Measurements from ENCODE around the gene ENO2.
A peak's percentile ranks its signal among the peaks of the same experiment; 100 is the strongest.

ENO2 gene

DNA sequence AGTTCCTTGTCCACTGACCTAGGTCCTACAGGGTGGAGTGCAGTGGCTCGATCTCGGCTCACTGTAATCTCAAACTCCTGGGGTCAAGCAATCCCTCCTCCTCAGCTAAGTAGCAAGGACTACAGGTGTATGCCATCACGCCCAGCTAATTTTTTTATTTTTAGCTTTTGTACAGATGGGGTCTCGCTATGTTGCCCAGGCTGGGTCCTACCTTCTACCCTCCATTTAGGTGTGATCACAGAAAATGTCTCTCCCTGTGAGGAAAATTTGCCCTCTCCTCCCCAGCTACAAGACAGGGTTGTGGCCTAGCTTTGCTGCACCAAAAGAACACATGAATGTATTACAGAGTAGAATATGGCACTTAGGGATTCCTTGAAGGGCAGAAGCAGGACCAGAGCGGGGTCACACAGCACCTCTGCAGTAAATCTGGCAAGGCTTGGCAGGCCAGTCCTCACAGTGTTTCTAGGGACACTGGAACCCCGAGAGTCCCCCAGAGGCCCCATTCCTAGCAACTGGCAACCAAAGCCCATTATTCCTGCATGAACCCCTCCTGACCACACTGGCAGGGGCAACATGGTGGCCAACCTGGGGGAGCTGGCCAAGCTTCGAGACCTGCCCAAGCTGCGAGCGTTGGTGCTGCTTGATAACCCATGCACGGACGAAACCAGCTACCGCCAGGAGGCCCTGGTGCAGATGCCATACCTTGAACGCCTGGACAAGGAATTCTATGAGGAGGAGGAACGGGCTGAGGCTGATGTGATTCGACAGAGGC lies 2.0 kb upstream of the ENO2 start:
- H3K36me3 ChIP-seq (ENCODE audit: control insufficient read depth in 4 of 4, insufficient read depth in 4 of 4, low read length in 3 of 4): peaks cover 0 to 14% (median 5%) of the 10 kb centered on the region in 4 experiments
- CTCF ChIA-PET: interaction anchor here (0.9 to 12.4 kb wide), 6 partner anchors 9 to 52 kb away, joined by 3 to 105 read pairs (median 4); partner anchors contain the start of genes SPSB2 and TPI1
- peaks cover 0 to 19% (median 15%) of the 10 kb centered on the region in 4 experiments for H3K4me1 ChIP-seq (ENCODE audit: control extremely low read depth in 1 of 4, control insufficient read depth in 4 of 4, insufficient read depth in 4 of 4, low read length in 3 of 4)
- H3K27ac ChIP-seq (ENCODE audit: insufficient read depth in 1 of 2, low read depth in 1 of 2, low read length in 2 of 2, poor library complexity in 1 of 2, severe bottlenecking in 2 of 2): no peak overlapping the region
- H3K4me3 ChIP-seq (ENCODE audit: control insufficient read depth in 1 of 7, extremely low read depth in 1 of 7, insufficient read depth in 4 of 7, low read depth in 2 of 7, low read length in 6 of 7): no peak overlapping the region
- no peaks in the 10 kb centered on the region for H3K9me3 ChIP-seq (ENCODE audit: control extremely low read depth in 1 of 5, control insufficient read depth in 4 of 5, insufficient read depth in 2 of 5, low read depth in 1 of 5, low read length in 4 of 5)
- peaks cover 0 to 2% (median 0%) of the 10 kb centered on the region in 5 experiments for H3K27me3 ChIP-seq (replicated peaks in 2 of 5; ENCODE audit: control insufficient read depth in 4 of 5, insufficient read depth in 5 of 5, low read length in 4 of 5)
- 95% methylated on average over 15 of the region's 15 CpGs for WGBS (ENCODE audit: insufficient coverage)
- POLR2A ChIA-PET: interaction anchor here (1.0 to 1.2 kb wide), 3 partner anchors 13 to 40 kb away, joined by 3 to 6 read pairs (median 3); no protein-coding TSS in a partner anchor
- no peak for DNase-seq

- peak overlapping the region in 1 of 2 experiments; percentile 14 for H3K27ac ChIP-seq (ENCODE audit: insufficient read depth in 1 of 2, low read depth in 1 of 2, low read length in 2 of 2, poor library complexity in 1 of 2, severe bottlenecking in 2 of 2)
- peaks cover 0 to 2% (median 0%) of the 10 kb centered on the region in 5 experiments for H3K27me3 ChIP-seq (replicated peaks in 2 of 5; ENCODE audit: control insufficient read depth in 4 of 5, insufficient read depth in 5 of 5, low read length in 4 of 5)
- POLR2A ChIA-PET: interaction anchor here (0.6 to 1.0 kb wide), 2 partner anchors 24 to 28 kb away, joined by 4 read pairs; partner anchors contain the start of genes C12orf57 and RNU7-1
- H3K4me3 ChIP-seq (ENCODE audit: control insufficient read depth in 1 of 7, extremely low read depth in 1 of 7, insufficient read depth in 4 of 7, low read depth in 2 of 7, low read length in 6 of 7): peak overlapping the region; percentile 39 to 88 (median 66)
- H3K4me1 ChIP-seq (ENCODE audit: control extremely low read depth in 1 of 4, control insufficient read depth in 4 of 4, insufficient read depth in 4 of 4, low read length in 3 of 4): peaks cover 0 to 19% (median 17%) of the 10 kb centered on the region in 4 experiments
- 20% methylated on average over 5 of the region's 29 CpGs for WGBS (ENCODE audit: insufficient coverage)
- DNase-seq: no peak
- H3K9me3 ChIP-seq (ENCODE audit: control extremely low read depth in 1 of 5, control insufficient read depth in 4 of 5, insufficient read depth in 2 of 5, low read depth in 1 of 5, low read length in 4 of 5): no peaks in the 10 kb centered on the region
- peaks cover 0 to 25% (median 5%) of the 10 kb centered on the region in 4 experiments for H3K36me3 ChIP-seq (ENCODE audit: control insufficient read depth in 4 of 4, insufficient read depth in 4 of 4, low read length in 3 of 4)
- CTCF ChIA-PET: interaction anchor here (1.0 to 2.1 kb wide), 3 partner anchors 10 to 47 kb away, joined by 3 to 9 read pairs (median 4); no protein-coding TSS in a partner anchor
Measured at GRCh38 chr12:6914947-6915788, 788 bp downstream of the ENO2 start.

DNA sequence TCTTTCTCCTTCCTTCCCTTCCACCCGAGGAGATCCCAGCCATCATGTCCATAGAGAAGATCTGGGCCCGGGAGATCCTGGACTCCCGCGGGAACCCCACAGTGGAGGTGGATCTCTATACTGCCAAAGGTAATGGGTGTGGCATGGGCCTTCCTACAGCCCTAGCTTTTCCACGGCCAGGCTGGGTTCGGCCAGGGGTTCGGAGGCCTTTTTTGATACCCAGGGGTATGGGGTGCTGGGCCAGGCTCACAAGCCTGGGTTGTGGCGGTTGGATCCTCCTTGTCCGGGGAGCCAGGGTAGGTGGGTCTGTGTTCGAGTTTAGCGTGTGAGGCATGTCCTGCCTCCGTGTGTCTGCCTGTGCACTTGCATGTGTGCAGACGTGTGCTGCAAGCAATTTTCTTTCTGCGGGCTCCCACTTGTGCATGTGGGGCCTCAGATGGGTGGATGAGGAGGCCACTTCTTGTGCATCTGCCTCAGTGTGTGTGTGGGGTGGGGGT lies 1.5 kb downstream of the ENO2 start:
- 98% methylated on average over 6 of the region's 14 CpGs for WGBS (ENCODE audit: insufficient coverage)
- ChIA-PET POLR2A (no interaction called here), CTCF (interaction anchor here (1.1 to 2.1 kb wide), 3 partner anchors 9 to 47 kb away, joined by 3 to 9 read pairs (median 4); partner anchors contain the start of gene SPSB2)
- Histone ChIP-seq H3K4me3 (ENCODE audit: control insufficient read depth in 1 of 7, extremely low read depth in 1 of 7, insufficient read depth in 4 of 7, low read depth in 2 of 7, low read length in 6 of 7) (no peak overlapping the region), H3K4me1 (ENCODE audit: control extremely low read depth in 1 of 4, control insufficient read depth in 4 of 4, insufficient read depth in 4 of 4, low read length in 3 of 4) (peaks cover 0 to 19% (median 17%) of the 10 kb centered on the region in 4 experiments), H3K36me3 (ENCODE audit: control insufficient read depth in 4 of 4, insufficient read depth in 4 of 4, low read length in 3 of 4) (peaks cover 0 to 25% (median 7%) of the 10 kb centered on the region in 4 experiments), H3K27me3 (replicated peaks in 2 of 5; ENCODE audit: control insufficient read depth in 4 of 5, insufficient read depth in 5 of 5, low read length in 4 of 5) (peaks cover 0 to 2% (median 0%) of the 10 kb centered on the region in 5 experiments), H3K9me3 (ENCODE audit: control extremely low read depth in 1 of 5, control insufficient read depth in 4 of 5, insufficient read depth in 2 of 5, low read depth in 1 of 5, low read length in 4 of 5) (no peaks in the 10 kb centered on the region), H3K27ac (ENCODE audit: insufficient read depth in 1 of 2, low read depth in 1 of 2, low read length in 2 of 2, poor library complexity in 1 of 2, severe bottlenecking in 2 of 2) (no peak overlapping the region)
- DNase-seq: no peak

GRCh38 chr12:6916426-6917200 lies 2.2 kb downstream of the ENO2 start:
- no peak for DNase-seq
- Histone ChIP-seq H3K9me3 (ENCODE audit: control extremely low read depth in 1 of 5, control insufficient read depth in 4 of 5, insufficient read depth in 2 of 5, low read depth in 1 of 5, low read length in 4 of 5) (no peaks in the 10 kb centered on the region), H3K27ac (ENCODE audit: insufficient read depth in 1 of 2, low read depth in 1 of 2, low read length in 2 of 2, poor library complexity in 1 of 2, severe bottlenecking in 2 of 2) (no peak overlapping the region), H3K4me1 (ENCODE audit: control extremely low read depth in 1 of 4, control insufficient read depth in 4 of 4, insufficient read depth in 4 of 4, low read length in 3 of 4) (peaks cover 0 to 19% (median 17%) of the 10 kb centered on the region in 4 experiments), H3K4me3 (ENCODE audit: control insufficient read depth in 1 of 7, extremely low read depth in 1 of 7, insufficient read depth in 4 of 7, low read depth in 2 of 7, low read length in 6 of 7) (no peak overlapping the region), H3K36me3 (ENCODE audit: control insufficient read depth in 4 of 4, insufficient read depth in 4 of 4, low read length in 3 of 4) (peaks cover 0 to 27% (median 7%) of the 10 kb centered on the region in 4 experiments), H3K27me3 (replicated peaks in 2 of 5; ENCODE audit: control insufficient read depth in 4 of 5, insufficient read depth in 5 of 5, low read length in 4 of 5) (peaks cover 0 to 2% (median 0%) of the 10 kb centered on the region in 5 experiments)
- ChIA-PET POLR2A (no interaction called here), CTCF (interaction anchor here (0.5 to 1.7 kb wide), 8 partner anchors 9 to 230 kb away, joined by 3 to 13 read pairs (median 4); partner anchors contain the start of gene SPSB2)
- WGBS (ENCODE audit: insufficient coverage): 99% methylated on average over 8 of the region's 11 CpGs

DNA sequence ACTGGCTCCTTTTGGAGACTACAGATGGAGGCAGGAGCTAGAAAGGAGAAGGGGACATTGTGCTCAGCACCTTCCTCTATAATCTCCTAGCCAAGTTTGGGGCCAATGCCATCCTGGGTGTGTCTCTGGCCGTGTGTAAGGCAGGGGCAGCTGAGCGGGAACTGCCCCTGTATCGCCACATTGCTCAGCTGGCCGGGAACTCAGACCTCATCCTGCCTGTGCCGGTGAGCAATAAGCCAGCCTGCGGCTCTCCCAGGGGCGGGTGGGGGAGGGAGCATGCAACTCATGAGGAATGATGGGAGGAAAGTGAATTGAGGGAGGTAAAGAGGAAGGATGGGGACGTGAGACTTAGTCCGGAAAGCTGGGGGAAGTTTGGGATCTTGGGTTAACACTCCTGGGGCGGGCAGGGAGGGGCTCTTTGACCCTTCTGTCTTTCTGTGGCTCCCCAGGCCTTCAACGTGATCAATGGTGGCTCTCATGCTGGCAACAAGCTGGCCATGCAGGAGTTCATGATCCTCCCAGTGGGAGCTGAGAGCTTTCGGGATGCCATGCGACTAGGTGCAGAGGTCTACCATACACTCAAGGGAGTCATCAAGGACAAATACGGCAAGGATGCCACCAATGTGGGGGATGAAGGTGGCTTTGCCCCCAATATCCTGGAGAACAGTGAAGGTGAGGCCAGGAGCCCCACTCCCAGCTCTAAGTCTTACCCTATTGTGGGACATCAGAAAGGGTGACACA lies 3.3 kb downstream of the ENO2 start:
- ChIA-PET CTCF (interaction anchor here (0.6 to 1.7 kb wide), 9 partner anchors 8 to 1282 kb away, joined by 3 to 13 read pairs (median 4); partner anchors contain the start of gene SPSB2), POLR2A (no interaction called here)
- H3K27ac ChIP-seq (ENCODE audit: insufficient read depth in 1 of 2, low read depth in 1 of 2, low read length in 2 of 2, poor library complexity in 1 of 2, severe bottlenecking in 2 of 2): no peak overlapping the region
- 94% methylated on average over 9 of the region's 14 CpGs for whole genome bisulfite sequencing (ENCODE audit: insufficient coverage)
- H3K36me3 ChIP-seq (ENCODE audit: control insufficient read depth in 4 of 4, insufficient read depth in 4 of 4, low read length in 3 of 4): peaks cover 0 to 37% (median 10%) of the 10 kb centered on the region in 4 experiments
- DNase-seq: no peak
- peaks cover 0 to 2% (median 0%) of the 10 kb centered on the region in 5 experiments for H3K27me3 ChIP-seq (replicated peaks in 2 of 5; ENCODE audit: control insufficient read depth in 4 of 5, insufficient read depth in 5 of 5, low read length in 4 of 5)
- no peaks in the 10 kb centered on the region for H3K9me3 ChIP-seq (ENCODE audit: control extremely low read depth in 1 of 5, control insufficient read depth in 4 of 5, insufficient read depth in 2 of 5, low read depth in 1 of 5, low read length in 4 of 5)
- no peak overlapping the region for H3K4me3 ChIP-seq (ENCODE audit: control insufficient read depth in 1 of 7, extremely low read depth in 1 of 7, insufficient read depth in 4 of 7, low read depth in 2 of 7, low read length in 6 of 7)
- peaks cover 0 to 27% (median 23%) of the 10 kb centered on the region in 4 experiments for H3K4me1 ChIP-seq (ENCODE audit: control extremely low read depth in 1 of 4, control insufficient read depth in 4 of 4, insufficient read depth in 4 of 4, low read length in 3 of 4)

Measured in common myeloid progenitor, CD34-positive (primary cell).